Effector CD8-positive, alpha-beta T cell (primary cell): ENCODE data around the gene PRDM5.
"Not testable (repeated sequence)": the region's sequence is repeated elsewhere in the genome, so short reads cannot be mapped to it uniquely, and the experiment has no call there.

Experiments
- DNase-seq: peaks from one replicate; lab custom pipeline; 2025; lab: John Stamatoyannopoulos, UW

The PRDM5 gene

GRCh38 chr4:120703908-120704307 lies 218.6 kb downstream of the PRDM5 start:
- no peak for DNase-seq

GRCh38 chr4:120699354-120699753 lies 223.2 kb downstream of the PRDM5 start:
- DNase-seq, result no peak

GRCh38 chr4:120694973-120695372 lies 227.6 kb downstream of the PRDM5 start:
- DNase-seq, result no peak

- DNase-seq, result no peak
These were observed 228.7 kb downstream of the PRDM5 start for GRCh38 chr4:120693816-120694215.

- no peak for DNase-seq
These were observed 229.6 kb downstream of the PRDM5 start for GRCh38 chr4:120692964-120693363.

GRCh38 chr4:120691536-120691935 lies 231.0 kb downstream of the PRDM5 start:
- no peak for DNase-seq

GRCh38 chr4:120691106-120691505 lies 231.4 kb downstream of the PRDM5 start:
- DNase-seq, result no peak

GRCh38 chr4:120688791-120689190 lies 233.7 kb downstream of the PRDM5 start:
- no peak for DNase-seq

GRCh38 chr4:120685756-120686278 lies 236.7 kb downstream of the PRDM5 start:
- no peak for DNase-seq

GRCh38 chr4:120683897-120684540 lies 238.5 kb downstream of the PRDM5 start:
- no peak for DNase-seq

- no peak for DNase-seq
These were observed 239.5 kb downstream of the PRDM5 start for GRCh38 chr4:120682981-120683380.

- no peak for DNase-seq
These were observed 241.8 kb downstream of the PRDM5 start for GRCh38 chr4:120680647-120681228.

GRCh38 chr4:120673696-120674095 lies 248.8 kb downstream of the PRDM5 start:
- DNase-seq, result no peak

- DNase-seq, result no peak
These were observed 249.9 kb downstream of the PRDM5 start for GRCh38 chr4:120672558-120673147.

GRCh38 chr4:120672076-120672475 lies 250.4 kb downstream of the PRDM5 start:
- no peak for DNase-seq

- no peak for DNase-seq
These were observed 251.0 kb downstream of the PRDM5 start for GRCh38 chr4:120671538-120671937.

GRCh38 chr4:120667102-120667501 lies 255.4 kb downstream of the PRDM5 start:
- DNase-seq, result no peak

- no peak for DNase-seq
These were observed 257.7 kb downstream of the PRDM5 start for GRCh38 chr4:120664851-120665250.

GRCh38 chr4:120659616-120660170 lies 262.8 kb downstream of the PRDM5 start:
- no peak for DNase-seq

GRCh38 chr4:120658772-120659171 lies 263.8 kb downstream of the PRDM5 start:
- DNase-seq, result no peak

- DNase-seq, result no peak
These were observed 268.5 kb downstream of the PRDM5 start for GRCh38 chr4:120653804-120654573.

GRCh38 chr4:120648336-120648735 lies 274.2 kb downstream of the PRDM5 start:
- DNase-seq, result not testable (repeated sequence)
